ENCODE measurements around the gene GP1BB. TPM values are rescaled to one million over a fixed set of nuclear protein-coding genes. Genes with fewer than 3 reads are reported as not detected.

The GP1BB gene
- polyA plus RNA-seq, 3 donors = 0.13 to 1.5 (median 0.26) TPM

DNA sequence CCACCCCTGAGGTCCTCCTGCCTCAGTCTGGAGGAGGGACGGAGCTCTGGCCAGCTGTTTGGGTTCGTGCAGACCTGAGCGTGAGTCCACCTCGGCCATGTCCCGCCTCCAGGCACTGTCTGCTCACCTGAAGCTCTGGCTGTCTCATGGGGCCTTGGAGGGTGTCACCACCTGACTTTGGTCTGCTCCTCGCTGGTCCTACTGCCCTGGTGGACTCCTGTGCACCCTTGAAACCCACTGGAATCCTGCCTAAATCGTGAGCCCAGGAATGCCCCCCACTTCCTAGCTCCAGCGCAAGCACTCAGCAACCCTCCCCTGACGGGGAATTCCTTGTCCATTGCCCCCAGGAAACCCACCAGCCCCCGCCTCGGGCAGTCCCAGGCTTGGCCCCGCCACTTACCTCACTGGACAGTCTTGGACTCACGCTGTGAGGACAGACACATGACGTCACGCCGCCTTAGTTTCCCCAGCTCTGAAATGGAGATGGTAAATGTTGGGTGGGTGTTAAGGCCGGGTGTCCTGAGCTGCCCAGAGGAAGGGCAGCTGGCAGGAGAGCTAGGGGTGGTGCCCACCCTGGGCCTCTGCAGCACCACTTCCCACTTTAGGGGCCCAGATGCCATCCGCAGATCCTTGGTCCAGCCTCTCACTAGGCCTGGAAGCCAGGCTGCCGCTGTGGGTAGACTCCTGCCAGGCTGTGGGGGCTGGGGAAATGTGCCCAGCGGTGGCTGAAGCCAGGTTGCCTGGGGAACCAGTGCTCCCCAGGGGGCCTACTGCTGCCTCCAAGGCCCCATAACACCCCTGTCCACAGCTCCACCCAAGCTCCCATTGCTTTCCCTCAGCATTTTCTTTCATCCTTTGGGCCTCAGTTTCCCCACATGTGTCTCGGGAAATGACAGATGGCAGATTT, 19.1 kb downstream of the GP1BB start:
- TF ChIP-seq, protein P1, sequence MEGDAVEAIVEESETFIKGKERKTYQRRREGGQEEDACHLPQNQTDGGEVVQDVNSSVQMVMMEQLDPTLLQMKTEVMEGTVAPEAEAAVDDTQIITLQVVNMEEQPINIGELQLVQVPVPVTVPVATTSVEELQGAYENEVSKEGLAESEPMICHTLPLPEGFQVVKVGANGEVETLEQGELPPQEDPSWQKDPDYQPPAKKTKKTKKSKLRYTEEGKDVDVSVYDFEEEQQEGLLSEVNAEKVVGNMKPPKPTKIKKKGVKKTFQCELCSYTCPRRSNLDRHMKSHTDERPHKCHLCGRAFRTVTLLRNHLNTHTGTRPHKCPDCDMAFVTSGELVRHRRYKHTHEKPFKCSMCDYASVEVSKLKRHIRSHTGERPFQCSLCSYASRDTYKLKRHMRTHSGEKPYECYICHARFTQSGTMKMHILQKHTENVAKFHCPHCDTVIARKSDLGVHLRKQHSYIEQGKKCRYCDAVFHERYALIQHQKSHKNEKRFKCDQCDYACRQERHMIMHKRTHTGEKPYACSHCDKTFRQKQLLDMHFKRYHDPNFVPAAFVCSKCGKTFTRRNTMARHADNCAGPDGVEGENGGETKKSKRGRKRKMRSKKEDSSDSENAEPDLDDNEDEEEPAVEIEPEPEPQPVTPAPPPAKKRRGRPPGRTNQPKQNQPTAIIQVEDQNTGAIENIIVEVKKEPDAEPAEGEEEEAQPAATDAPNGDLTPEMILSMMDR (IDR thresholded peaks at IDR 0.05) = no peak
- no peak overlapping the region for H3K27ac ChIP-seq (ENCODE audit: low read depth in 1 of 2, low read length in 2 of 2)
- H3K27ac Mint-ChIP-seq = peak overlapping the region in 1 of 7 donors; percentile 42
- H3K9me3 Mint-ChIP-seq = peaks cover 0 to 3% (median 0%) of the 10 kb centered on the region in 7 donors
- H3K4me3 ChIP-seq (replicated peaks in 1 of 3; ENCODE audit: low read depth in 2 of 3, low read length in 3 of 3) = no peak overlapping the region
- H3K9me3 ChIP-seq (replicated peaks in 1 of 2; ENCODE audit: control insufficient read depth in 1 of 2, insufficient read depth in 1 of 2, low read length in 2 of 2) = no peaks in the 10 kb centered on the region
- no peaks in the 10 kb centered on the region for H3K79me2 ChIP-seq (ENCODE audit: insufficient read depth, low read length)
- H3K4me1 ChIP-seq (ENCODE audit: control insufficient read depth in 1 of 2, insufficient read depth in 2 of 2, low read length in 2 of 2) = no peaks in the 10 kb centered on the region
- H3K27me3 ChIP-seq (ENCODE audit: control insufficient read depth in 2 of 2, insufficient read depth in 2 of 2, low read length in 2 of 2) = no peaks in the 10 kb centered on the region
- H2AFZ ChIP-seq (ENCODE audit: insufficient read depth, low read depth, low read length, poor library complexity, severe bottlenecking) = no peak overlapping the region
- no peak overlapping the region for H3K4me2 ChIP-seq (replicated peaks; ENCODE audit: extremely low read depth, low read length, poor library complexity, severe bottlenecking)
- no peaks in the 10 kb centered on the region for H3K36me3 Mint-ChIP-seq
- H3K36me3 ChIP-seq (replicated peaks in 1 of 2; ENCODE audit: control insufficient read depth in 1 of 2, insufficient read depth in 2 of 2, low read length in 2 of 2) = no peaks in the 10 kb centered on the region
- no peak overlapping the region for H3K9ac ChIP-seq (ENCODE audit: insufficient read depth, low read length, poor library complexity, severe bottlenecking)
- 94% methylated on average over 15 of the region's 21 CpGs for WGBS (ENCODE audit: insufficient coverage)
- no peaks in the 10 kb centered on the region for H3K4me1 Mint-ChIP-seq
- no peak overlapping the region for H3K4me3 Mint-ChIP-seq
- peaks cover 0 to 6% (median 6%) of the 10 kb centered on the region in 3 donors for H3K27me3 Mint-ChIP-seq (ENCODE audit: low read depth in 3 of 3)
- H4K20me1 ChIP-seq (ENCODE audit: insufficient read depth, low read length) = no peaks in the 10 kb centered on the region
- DNase-seq = no peak
- intact Hi-C loops (cut with micrococcal nuclease) = no loop called here

DNA sequence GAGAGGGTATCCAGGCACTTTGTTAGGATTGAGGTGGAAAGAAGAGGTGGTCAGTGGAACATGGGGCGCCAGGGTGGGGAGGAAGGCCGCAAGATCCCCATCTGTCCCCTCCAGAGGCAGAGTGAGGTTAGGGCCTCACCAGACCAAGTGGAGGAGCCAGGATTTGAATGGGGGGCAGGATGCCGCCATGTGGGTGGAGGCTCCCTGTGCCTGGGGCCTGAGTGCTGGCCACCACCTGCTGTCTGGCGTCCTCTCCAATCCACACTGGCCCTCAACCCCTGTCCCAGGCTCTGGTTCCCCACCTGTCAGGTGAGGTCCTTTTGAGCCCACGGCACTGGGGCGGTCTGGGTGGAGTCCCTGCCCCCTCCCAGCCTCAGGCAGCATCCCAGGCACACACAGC, 19.7 kb downstream of the GP1BB start:
- TF ChIP-seq, protein P1 (IDR thresholded peaks at IDR 0.05) = no peak
- Mint-ChIP-seq H3K27ac (no peak overlapping the region), H3K4me3 (no peak overlapping the region), H3K36me3 (no peaks in the 10 kb centered on the region), H3K27me3 (ENCODE audit: low read depth in 3 of 3) (peaks cover 1 to 9% (median 7%) of the 10 kb centered on the region in 3 donors), H3K4me1 (no peaks in the 10 kb centered on the region), H3K9me3 (peaks cover 0 to 3% (median 0%) of the 10 kb centered on the region in 7 donors)
- Histone ChIP-seq H3K4me3 (replicated peaks in 1 of 3; ENCODE audit: low read depth in 2 of 3, low read length in 3 of 3) (no peak overlapping the region), H4K20me1 (ENCODE audit: insufficient read depth, low read length) (no peaks in the 10 kb centered on the region), H3K4me2 (replicated peaks; ENCODE audit: extremely low read depth, low read length, poor library complexity, severe bottlenecking) (no peak overlapping the region), H3K79me2 (ENCODE audit: insufficient read depth, low read length) (no peaks in the 10 kb centered on the region), H2AFZ (ENCODE audit: insufficient read depth, low read depth, low read length, poor library complexity, severe bottlenecking) (no peak overlapping the region), H3K9ac (ENCODE audit: insufficient read depth, low read length, poor library complexity, severe bottlenecking) (no peak overlapping the region), H3K36me3 (replicated peaks in 1 of 2; ENCODE audit: control insufficient read depth in 1 of 2, insufficient read depth in 2 of 2, low read length in 2 of 2) (no peaks in the 10 kb centered on the region), H3K9me3 (replicated peaks in 1 of 2; ENCODE audit: control insufficient read depth in 1 of 2, insufficient read depth in 1 of 2, low read length in 2 of 2) (no peaks in the 10 kb centered on the region), H3K27me3 (ENCODE audit: control insufficient read depth in 2 of 2, insufficient read depth in 2 of 2, low read length in 2 of 2) (no peaks in the 10 kb centered on the region), H3K27ac (ENCODE audit: low read depth in 1 of 2, low read length in 2 of 2) (no peak overlapping the region), H3K4me1 (ENCODE audit: control insufficient read depth in 1 of 2, insufficient read depth in 2 of 2, low read length in 2 of 2) (no peaks in the 10 kb centered on the region)
- 88% methylated on average over 3 of the region's 6 CpGs for WGBS (ENCODE audit: insufficient coverage)
- intact Hi-C loops (cut with micrococcal nuclease) = no loop called here
- no peak for DNase-seq
